Stomach (tissue), 9 donors: Measurements from ENCODE around the gene LAMTOR1. TPM values are rescaled to one million over a fixed set of nuclear protein-coding genes. Genes with fewer than 3 reads are reported as not detected.

Experiments used
- DNase-seq, 2 donors: peaks; one replicate each; pipeline versions ENCODE4 v3.0.0 to v3.0.0-alpha.2; 2013 to 2019
- H3K27ac ChIP-seq, 5 donors: fragments of 200-600 bp in 4 of 5; sonication (generic) in 4 of 5; one replicate each; pipeline ENCODE4 v1.5.1; 2013 to 2019; ENCODE audit warnings: mild to moderate bottlenecking in 1 of 5, moderate library complexity in 1 of 5
- H3K27me3 ChIP-seq, 3 donors: fragments of 200-600 bp; sonication (generic); one replicate each; pipeline ENCODE4 v1.5.1; 2017 to 2019; ENCODE audit warnings: mixed run types in 1 of 3
- H3K36me3 ChIP-seq, 4 donors: fragments of 200-600 bp; sonication (generic); 1 replicate in 3 of 4; 2 replicates in 1 of 4; pipeline ENCODE4 v1.5.1; 2016 to 2019
- H3K4me1 ChIP-seq, 4 donors: fragments of 200-600 bp; sonication (generic); one replicate each; pipeline ENCODE4 v1.5.1; 2016 to 2019
- H3K4me3 ChIP-seq, 4 donors: fragments of 200-600 bp; sonication (generic) in 3 of 4; one replicate each; pipeline ENCODE4 v1.5.1; 2016 to 2019; ENCODE audit warnings: mild to moderate bottlenecking in 1 of 4
- H3K9me3 ChIP-seq, 4 donors: fragments of 200-600 bp; sonication (generic); one replicate each; pipeline ENCODE4 v1.5.1; 2016 to 2019
- CTCF ChIP-seq, 7 experiments: fragments of 450-650 bp in 4 of 7; fragments of 200-600 bp in 3 of 7; sonication (generic) in 3 of 7; IDR thresholded peaks; one replicate each; pipeline ENCODE4 v1.5.1; 2016 to 2019; ENCODE audit warnings: antibody characterized with exemption in 7 of 7, control low read depth in 2 of 7, mild to moderate bottlenecking in 1 of 7
- EP300 ChIP-seq: sonication (generic); formaldehyde crosslinking; IDR thresholded peaks from one replicate; pipeline ENCODE4 v1.6.1; 2017; ENCODE audit warnings: antibody characterized with exemption
- WGBS, 5 donors: extraction: QIAGEN DNeasy Blood & Tissue Kit in 3 of 5; methylation state at CpG; one replicate each; pipeline versions ENCODE4 v1.1.5 to v1.1.7; 2013 to 2018; 5-methylcytosine and 5-hydroxymethylcytosine counted together
- intact Hi-C: fragments of 100-400 bp; cut with DNase I; formaldehyde crosslinking; loops from one replicate; pipeline ENCODE4 v1.15.1; 2023; ENCODE audit warnings: low total_unique reads
- polyA plus RNA-seq, 3 donors: library from polyadenylated mRNA; stranded (reverse); fragments of 200-250 nt; gene quantifications; one replicate each; pipeline ENCODE4 v1.2.3, GENCODE V29; 2013
- small RNA-seq, 4 donors: library from RNA; depleted of rRNA; stranded (forward); fragments of <200 nt; gene quantifications; one replicate each; pipeline ENCODE3, GENCODE V24; 2016
- total RNA-seq, 5 donors: library from RNA; depleted of rRNA; stranded (reverse); fragments of >200 nt; gene quantifications; one replicate each; pipeline versions ENCODE4 v1.1.0 to v1.2.3, GENCODE V29; 2014 to 2016
- donor health status: healthy with polysubstance abuse.
- donor health status: Bipolar disorder and iron deficiency.
- donor health status: healthy.

LAMTOR1 gene
- total and polyA plus RNA-seq, 8 donors: 3.5 to 159 (median 94.3) TPM

- peak overlapping the region; percentile 21 to 66 (median 54) for H3K27ac ChIP-seq
- TF ChIP-seq EP300: no peak
- no peak for TF ChIP-seq CTCF (IDR thresholded peaks at IDR 0.05)
- peak in 1 of 2 donors; percentile 70 for DNase-seq
- no peak overlapping the region for H3K4me3 ChIP-seq
- H3K4me1 ChIP-seq: peaks cover 6 to 45% (median 19%) of the 10 kb centered on the region in 4 donors
- no peaks in the 10 kb centered on the region for H3K9me3 ChIP-seq
- WGBS, 5 donors: 67 to 73% (median 72%) methylated on average over 3 of the region's 3 CpGs
- no peaks in the 10 kb centered on the region for H3K27me3 ChIP-seq
- peaks cover 3 to 29% (median 7%) of the 10 kb centered on the region in 4 donors for H3K36me3 ChIP-seq
- intact Hi-C loops: no loop called here
Observed at GRCh38 chr11:72048766-72049460, 54.2 kb downstream of the LAMTOR1 start.

Small RNA genes within 50 kb of the gene (small RNA-seq; reads per million reads assigned to genes)
- 0 reads per million in 4 donors for gene MIR3165
- gene RNU6-72P: 0 reads per million in 4 donors

Other genes starting within 250 kb of the LAMTOR1 start
- not detected for gene DEFB131B, start 224.8 kb downstream of the LAMTOR1 start, total RNA-seq
- gene DEFB131B, start 224.8 kb downstream of the LAMTOR1 start, polyA plus RNA-seq: not detected
- 10 to 100 TPM in 2 of 5 donors, 1 to 10 TPM in 1, not detected in 2; 4.5 to 17.4 (median 16.7) TPM for gene XNDC1N, start 174.7 kb downstream of the LAMTOR1 start, total RNA-seq
- 1 to 10 TPM; 2.7 to 2.9 (median 2.8) TPM for gene XNDC1N, start 174.7 kb downstream of the LAMTOR1 start, polyA plus RNA-seq
- 100 to 1,000 TPM in 1 of 5 donors, 10 to 100 TPM in 4; 13.0 to 363 (median 24.3) TPM for gene RNF121, start 174.3 kb downstream of the LAMTOR1 start, total RNA-seq
- gene RNF121, start 174.3 kb downstream of the LAMTOR1 start, polyA plus RNA-seq: 10 to 100 TPM; 10.0 to 17.7 (median 12.1) TPM
- gene IL18BP, start 104.4 kb downstream of the LAMTOR1 start, total RNA-seq: 10 to 100 TPM in 3 of 5 donors, 1 to 10 TPM in 2; 2.7 to 14.8 (median 11.7) TPM
- 1 to 10 TPM; 2.0 to 6.2 (median 3.8) TPM for gene IL18BP, start 104.4 kb downstream of the LAMTOR1 start, polyA plus RNA-seq
- 100 to 1,000 TPM; 161 to 619 (median 285) TPM for gene NUMA1, start 22.8 kb downstream of the LAMTOR1 start, total RNA-seq
- gene NUMA1, start 22.8 kb downstream of the LAMTOR1 start, polyA plus RNA-seq: 100 to 1,000 TPM in 1 of 3 donors, 10 to 100 TPM in 2; 84.2 to 115 (median 92.1) TPM
- 1 to 10 TPM in 2 of 5 donors, not detected in 3; 2.0 to 4.8 TPM for gene LRRC51, start 22.4 kb downstream of the LAMTOR1 start, total RNA-seq
- 1 to 10 TPM; 5.8 to 7.9 (median 6.8) TPM for gene LRRC51, start 22.4 kb downstream of the LAMTOR1 start, polyA plus RNA-seq
- not detected for gene TOMT, start 2.6 kb upstream of the LAMTOR1 start, total RNA-seq
- not detected for gene TOMT, start 2.6 kb upstream of the LAMTOR1 start, polyA plus RNA-seq
- 10 to 100 TPM; 13.3 to 74.1 (median 17.0) TPM for gene ANAPC15, start 9.4 kb upstream of the LAMTOR1 start, total RNA-seq
- gene ANAPC15, start 9.4 kb upstream of the LAMTOR1 start, polyA plus RNA-seq: 10 to 100 TPM; 56.4 to 79.1 (median 74.8) TPM
- gene FOLR3, start 32.4 kb upstream of the LAMTOR1 start, total RNA-seq: 10 to 100 TPM in 1 of 5 donors, not detected in 4; 36.8 TPM
- gene FOLR3, start 32.4 kb upstream of the LAMTOR1 start, polyA plus RNA-seq: under 1 TPM in 2 of 3 donors, not detected in 1; 0.15 to 0.62 TPM
- 10 to 100 TPM in 1 of 5 donors, under 1 TPM in 1, not detected in 3; 0.55 to 22.6 TPM for gene FOLR1, start 88.8 kb upstream of the LAMTOR1 start, total RNA-seq
- gene FOLR1, start 88.8 kb upstream of the LAMTOR1 start, polyA plus RNA-seq: 10 to 100 TPM in 1 of 3 donors, 1 to 10 TPM in 2; 4.1 to 20.9 (median 6.1) TPM
- 10 to 100 TPM in 2 of 5 donors, 1 to 10 TPM in 3; 1.8 to 28.6 (median 9.6) TPM for gene FOLR2, start 113.5 kb upstream of the LAMTOR1 start, total RNA-seq
- gene FOLR2, start 113.5 kb upstream of the LAMTOR1 start, polyA plus RNA-seq: 10 to 100 TPM in 1 of 3 donors, 1 to 10 TPM in 2; 3.2 to 14.8 (median 9.0) TPM
- gene INPPL1, start 121.5 kb upstream of the LAMTOR1 start, total RNA-seq: 100 to 1,000 TPM in 4 of 5 donors, 10 to 100 TPM in 1; 40.2 to 226 (median 153) TPM
- gene INPPL1, start 121.5 kb upstream of the LAMTOR1 start, polyA plus RNA-seq: 10 to 100 TPM; 20.9 to 63.1 (median 51.2) TPM
- gene PHOX2A, start 140.9 kb upstream of the LAMTOR1 start, total RNA-seq: not detected
- under 1 TPM in 1 of 3 donors, not detected in 2; 0.53 TPM for gene PHOX2A, start 140.9 kb upstream of the LAMTOR1 start, polyA plus RNA-seq